ENCODE measurements around the gene NDUFAF2. TPM values are rescaled to one million over a fixed set of nuclear protein-coding genes. Genes with fewer than 3 reads are reported as not detected.

The NDUFAF2 gene
- total and polyA plus RNA-seq, 2 experiments from 2014 or later = 31.6 to 155 TPM

- TF ChIP-seq, protein P1, sequence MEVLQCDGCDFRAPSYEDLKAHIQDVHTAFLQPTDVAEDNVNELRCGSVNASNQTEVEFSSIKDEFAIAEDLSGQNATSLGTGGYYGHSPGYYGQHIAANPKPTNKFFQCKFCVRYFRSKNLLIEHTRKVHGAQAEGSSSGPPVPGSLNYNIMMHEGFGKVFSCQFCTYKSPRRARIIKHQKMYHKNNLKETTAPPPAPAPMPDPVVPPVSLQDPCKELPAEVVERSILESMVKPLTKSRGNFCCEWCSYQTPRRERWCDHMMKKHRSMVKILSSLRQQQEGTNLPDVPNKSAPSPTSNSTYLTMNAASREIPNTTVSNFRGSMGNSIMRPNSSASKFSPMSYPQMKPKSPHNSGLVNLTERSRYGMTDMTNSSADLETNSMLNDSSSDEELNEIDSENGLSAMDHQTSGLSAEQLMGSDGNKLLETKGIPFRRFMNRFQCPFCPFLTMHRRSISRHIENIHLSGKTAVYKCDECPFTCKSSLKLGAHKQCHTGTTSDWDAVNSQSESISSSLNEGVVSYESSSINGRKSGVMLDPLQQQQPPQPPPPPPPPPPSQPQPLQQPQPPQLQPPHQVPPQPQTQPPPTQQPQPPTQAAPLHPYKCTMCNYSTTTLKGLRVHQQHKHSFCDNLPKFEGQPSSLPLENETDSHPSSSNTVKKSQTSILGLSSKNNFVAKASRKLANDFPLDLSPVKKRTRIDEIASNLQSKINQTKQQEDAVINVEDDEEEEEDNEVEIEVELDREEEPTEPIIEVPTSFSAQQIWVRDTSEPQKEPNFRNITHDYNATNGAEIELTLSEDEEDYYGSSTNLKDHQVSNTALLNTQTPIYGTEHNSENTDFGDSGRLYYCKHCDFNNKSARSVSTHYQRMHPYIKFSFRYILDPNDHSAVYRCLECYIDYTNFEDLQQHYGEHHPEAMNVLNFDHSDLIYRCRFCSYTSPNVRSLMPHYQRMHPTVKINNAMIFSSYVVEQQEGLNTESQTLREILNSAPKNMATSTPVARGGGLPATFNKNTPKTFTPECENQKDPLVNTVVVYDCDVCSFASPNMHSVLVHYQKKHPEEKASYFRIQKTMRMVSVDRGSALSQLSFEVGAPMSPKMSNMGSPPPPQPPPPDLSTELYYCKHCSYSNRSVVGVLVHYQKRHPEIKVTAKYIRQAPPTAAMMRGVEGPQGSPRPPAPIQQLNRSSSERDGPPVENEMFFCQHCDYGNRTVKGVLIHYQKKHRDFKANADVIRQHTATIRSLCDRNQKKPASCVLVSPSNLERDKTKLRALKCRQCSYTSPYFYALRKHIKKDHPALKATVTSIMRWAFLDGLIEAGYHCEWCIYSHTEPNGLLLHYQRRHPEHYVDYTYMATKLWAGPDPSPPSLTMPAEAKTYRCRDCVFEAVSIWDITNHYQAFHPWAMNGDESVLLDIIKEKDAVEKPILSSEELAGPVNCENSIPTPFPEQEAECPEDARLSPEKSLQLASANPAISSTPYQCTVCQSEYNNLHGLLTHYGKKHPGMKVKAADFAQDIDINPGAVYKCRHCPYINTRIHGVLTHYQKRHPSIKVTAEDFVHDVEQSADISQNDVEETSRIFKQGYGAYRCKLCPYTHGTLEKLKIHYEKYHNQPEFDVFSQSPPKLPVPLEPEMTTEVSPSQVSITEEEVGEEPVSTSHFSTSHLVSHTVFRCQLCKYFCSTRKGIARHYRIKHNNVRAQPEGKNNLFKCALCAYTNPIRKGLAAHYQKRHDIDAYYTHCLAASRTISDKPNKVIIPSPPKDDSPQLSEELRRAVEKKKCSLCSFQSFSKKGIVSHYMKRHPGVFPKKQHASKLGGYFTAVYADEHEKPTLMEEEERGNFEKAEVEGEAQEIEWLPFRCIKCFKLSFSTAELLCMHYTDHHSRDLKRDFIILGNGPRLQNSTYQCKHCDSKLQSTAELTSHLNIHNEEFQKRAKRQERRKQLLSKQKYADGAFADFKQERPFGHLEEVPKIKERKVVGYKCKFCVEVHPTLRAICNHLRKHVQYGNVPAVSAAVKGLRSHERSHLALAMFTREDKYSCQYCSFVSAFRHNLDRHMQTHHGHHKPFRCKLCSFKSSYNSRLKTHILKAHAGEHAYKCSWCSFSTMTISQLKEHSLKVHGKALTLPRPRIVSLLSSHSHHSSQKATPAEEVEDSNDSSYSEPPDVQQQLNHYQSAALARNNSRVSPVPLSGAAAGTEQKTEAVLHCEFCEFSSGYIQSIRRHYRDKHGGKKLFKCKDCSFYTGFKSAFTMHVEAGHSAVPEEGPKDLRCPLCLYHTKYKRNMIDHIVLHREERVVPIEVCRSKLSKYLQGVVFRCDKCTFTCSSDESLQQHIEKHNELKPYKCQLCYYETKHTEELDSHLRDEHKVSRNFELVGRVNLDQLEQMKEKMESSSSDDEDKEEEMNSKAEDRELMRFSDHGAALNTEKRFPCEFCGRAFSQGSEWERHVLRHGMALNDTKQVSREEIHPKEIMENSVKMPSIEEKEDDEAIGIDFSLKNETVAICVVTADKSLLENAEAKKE (CRISPR knock-in tag; IDR thresholded peaks at IDR 0.05) = no peak
Measured at GRCh38 chr5:61142391-61142790, 197.4 kb downstream of the NDUFAF2 start (continued).

GRCh38 chr5:61142811-61143210 lies 197.8 kb downstream of the NDUFAF2 start:
- DNase-seq (ENCODE audit: low spot score) = no peak
- peaks cover 3% of the 10 kb centered on the region; the same call in 2 of the 3 replicates for H3K4me1 Mint-ChIP-seq
- Histone ChIP-seq H3K4me3 (no peak overlapping the region), H3F3A (replicated peaks; ENCODE audit: low read depth) (no peaks in the 10 kb centered on the region), H2AFZ (no peak overlapping the region), H3K27me3 (ENCODE audit: insufficient read depth) (no peaks in the 10 kb centered on the region), H3K4me2 (no peak overlapping the region), H4K20me1 (replicated peaks; ENCODE audit: insufficient read depth) (no peaks in the 10 kb centered on the region), H3K4me1 (ENCODE audit: insufficient read depth) (no peaks in the 10 kb centered on the region; the same call in 1 of the 2 replicates), H3K27ac (ENCODE audit: low read depth) (no peak overlapping the region), H3K9me2 (ENCODE audit: insufficient read depth) (no peaks in the 10 kb centered on the region), H3K79me2 (replicated peaks; ENCODE audit: insufficient read depth) (no peaks in the 10 kb centered on the region), H3K36me3 (ENCODE audit: insufficient read depth) (no peaks in the 10 kb centered on the region)
- no peaks in the 10 kb centered on the region for H3K36me3 Mint-ChIP-seq (ENCODE audit: low read depth)
- no peak overlapping the region for H3K4me3 Mint-ChIP-seq
- no peaks in the 10 kb centered on the region for H3K9me3 Mint-ChIP-seq
- peaks cover 3% of the 10 kb centered on the region for H3K27me3 Mint-ChIP-seq (ENCODE audit: insufficient read depth, low read depth, poor library complexity)
- H3K27ac Mint-ChIP-seq = no peak overlapping the region
- ATAC-seq = no peak
- TF ChIP-seq POLR2AphosphoS5 (IDR thresholded peaks at IDR 0.05; ENCODE audit: low read depth) (no peak), CREB1 (CRISPR knock-in tag; IDR thresholded peaks at IDR 0.05; ENCODE audit: low read depth) (no peak), NANOG (IDR thresholded peaks at IDR 0.05; ENCODE audit: borderline replicate concordance) (no peak), EZH2phosphoT487 (IDR thresholded peaks at IDR 0.05; ENCODE audit: unreplicated experiment) (no peak), JUNB (IDR thresholded peaks at IDR 0.05; ENCODE audit: unreplicated experiment) (no peak), ETS1 (IDR thresholded peaks at IDR 0.05) (no peak), EZH2 (IDR thresholded peaks at IDR 0.05; ENCODE audit: low read depth, unreplicated experiment) (no peak)
- TF ChIP-seq, protein P2, sequence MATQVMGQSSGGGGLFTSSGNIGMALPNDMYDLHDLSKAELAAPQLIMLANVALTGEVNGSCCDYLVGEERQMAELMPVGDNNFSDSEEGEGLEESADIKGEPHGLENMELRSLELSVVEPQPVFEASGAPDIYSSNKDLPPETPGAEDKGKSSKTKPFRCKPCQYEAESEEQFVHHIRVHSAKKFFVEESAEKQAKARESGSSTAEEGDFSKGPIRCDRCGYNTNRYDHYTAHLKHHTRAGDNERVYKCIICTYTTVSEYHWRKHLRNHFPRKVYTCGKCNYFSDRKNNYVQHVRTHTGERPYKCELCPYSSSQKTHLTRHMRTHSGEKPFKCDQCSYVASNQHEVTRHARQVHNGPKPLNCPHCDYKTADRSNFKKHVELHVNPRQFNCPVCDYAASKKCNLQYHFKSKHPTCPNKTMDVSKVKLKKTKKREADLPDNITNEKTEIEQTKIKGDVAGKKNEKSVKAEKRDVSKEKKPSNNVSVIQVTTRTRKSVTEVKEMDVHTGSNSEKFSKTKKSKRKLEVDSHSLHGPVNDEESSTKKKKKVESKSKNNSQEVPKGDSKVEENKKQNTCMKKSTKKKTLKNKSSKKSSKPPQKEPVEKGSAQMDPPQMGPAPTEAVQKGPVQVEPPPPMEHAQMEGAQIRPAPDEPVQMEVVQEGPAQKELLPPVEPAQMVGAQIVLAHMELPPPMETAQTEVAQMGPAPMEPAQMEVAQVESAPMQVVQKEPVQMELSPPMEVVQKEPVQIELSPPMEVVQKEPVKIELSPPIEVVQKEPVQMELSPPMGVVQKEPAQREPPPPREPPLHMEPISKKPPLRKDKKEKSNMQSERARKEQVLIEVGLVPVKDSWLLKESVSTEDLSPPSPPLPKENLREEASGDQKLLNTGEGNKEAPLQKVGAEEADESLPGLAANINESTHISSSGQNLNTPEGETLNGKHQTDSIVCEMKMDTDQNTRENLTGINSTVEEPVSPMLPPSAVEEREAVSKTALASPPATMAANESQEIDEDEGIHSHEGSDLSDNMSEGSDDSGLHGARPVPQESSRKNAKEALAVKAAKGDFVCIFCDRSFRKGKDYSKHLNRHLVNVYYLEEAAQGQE (IDR thresholded peaks at IDR 0.05; ENCODE audit: unreplicated experiment) = no peak

Measured in GM23338 (cell line).